ENCODE data around the gene IRGQ.

DNA sequence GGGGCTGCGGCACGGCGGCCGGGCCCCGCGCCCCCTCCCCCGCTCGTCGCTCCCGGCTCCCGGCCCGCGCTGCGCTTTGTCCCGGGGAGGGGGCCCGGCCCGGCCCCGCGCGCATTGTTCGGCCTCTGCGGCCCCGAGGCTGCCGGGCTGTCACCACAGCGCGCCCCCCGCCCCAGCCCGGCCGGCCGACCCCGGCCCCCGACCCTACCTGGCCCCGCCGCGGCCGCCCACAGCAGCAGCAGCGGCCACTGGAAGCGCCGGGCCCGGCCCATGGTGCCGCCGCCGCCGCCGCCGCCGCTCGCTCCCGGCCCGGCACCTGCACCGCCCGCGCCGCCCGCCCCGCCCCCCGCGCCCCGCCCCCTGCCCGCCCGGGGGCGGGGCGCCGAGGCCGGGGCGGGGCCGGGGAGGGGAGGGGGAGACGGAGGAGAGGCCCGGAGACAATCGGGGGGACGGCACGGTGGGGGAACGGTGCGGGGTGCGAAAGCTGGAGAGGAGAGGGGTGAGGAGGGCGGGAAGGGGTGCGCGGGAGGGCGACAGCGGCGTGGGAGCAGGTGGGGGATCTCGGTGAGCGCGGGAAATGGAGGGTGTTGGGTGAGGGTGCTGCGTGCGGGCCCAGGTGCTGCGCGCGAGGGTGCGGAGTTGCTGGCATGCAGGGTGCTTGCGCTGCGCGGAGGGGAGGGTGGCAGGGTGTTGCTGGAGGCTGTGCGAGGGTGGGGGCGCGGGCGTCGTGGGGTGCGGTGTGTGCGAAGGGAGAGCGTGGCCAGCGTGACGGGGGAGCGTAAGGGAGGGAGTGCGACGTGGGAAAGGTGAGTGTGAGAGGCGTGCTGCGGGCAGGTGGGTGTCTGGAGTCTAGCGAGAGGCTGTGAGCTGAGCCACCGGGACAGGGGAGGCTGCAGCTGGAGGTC lies 43.8 kb upstream of the IRGQ start, which contains the start of gene CADM4:
- TF ChIP-seq, protein P1, sequence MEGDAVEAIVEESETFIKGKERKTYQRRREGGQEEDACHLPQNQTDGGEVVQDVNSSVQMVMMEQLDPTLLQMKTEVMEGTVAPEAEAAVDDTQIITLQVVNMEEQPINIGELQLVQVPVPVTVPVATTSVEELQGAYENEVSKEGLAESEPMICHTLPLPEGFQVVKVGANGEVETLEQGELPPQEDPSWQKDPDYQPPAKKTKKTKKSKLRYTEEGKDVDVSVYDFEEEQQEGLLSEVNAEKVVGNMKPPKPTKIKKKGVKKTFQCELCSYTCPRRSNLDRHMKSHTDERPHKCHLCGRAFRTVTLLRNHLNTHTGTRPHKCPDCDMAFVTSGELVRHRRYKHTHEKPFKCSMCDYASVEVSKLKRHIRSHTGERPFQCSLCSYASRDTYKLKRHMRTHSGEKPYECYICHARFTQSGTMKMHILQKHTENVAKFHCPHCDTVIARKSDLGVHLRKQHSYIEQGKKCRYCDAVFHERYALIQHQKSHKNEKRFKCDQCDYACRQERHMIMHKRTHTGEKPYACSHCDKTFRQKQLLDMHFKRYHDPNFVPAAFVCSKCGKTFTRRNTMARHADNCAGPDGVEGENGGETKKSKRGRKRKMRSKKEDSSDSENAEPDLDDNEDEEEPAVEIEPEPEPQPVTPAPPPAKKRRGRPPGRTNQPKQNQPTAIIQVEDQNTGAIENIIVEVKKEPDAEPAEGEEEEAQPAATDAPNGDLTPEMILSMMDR (IDR thresholded peaks at IDR 0.05; ENCODE audit: low read length), result no peak
- no peak for TF ChIP-seq EZH2 (IDR thresholded peaks at IDR 0.05; ENCODE audit: borderline replicate concordance, low read length)

Measured in OCI-LY1 (cell line).